ENCODE data around the gene KLHDC7A. TPM values are rescaled to one million over a fixed set of nuclear protein-coding genes. Genes with fewer than 3 reads are reported as not detected.

KLHDC7A gene
- total RNA-seq, 2 donors from 2014 or later, result 4.4 to 7.2 TPM

DNA sequence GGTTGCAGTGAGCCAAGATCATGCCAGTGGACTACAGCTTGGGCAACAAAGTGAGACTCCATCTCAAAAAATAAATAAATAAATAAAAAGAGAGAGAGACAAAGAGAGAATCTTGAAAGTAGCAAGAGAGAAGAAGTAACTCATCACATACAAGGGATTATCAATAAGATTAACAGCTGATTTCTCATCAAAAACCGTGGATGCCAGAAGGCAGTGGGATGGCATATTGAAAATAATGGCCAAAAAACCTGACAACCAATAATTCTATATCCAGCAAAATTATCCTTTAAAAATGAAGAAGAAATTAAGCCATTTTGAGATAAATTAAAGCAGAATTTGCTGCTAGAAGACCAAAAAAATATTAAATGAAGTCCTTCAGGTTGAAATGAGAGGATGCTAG is 35.7 kb downstream of the KLHDC7A start:
- Histone ChIP-seq H3K4me3 (ENCODE audit: low read length) (no peak overlapping the region), H3K4me1 (ENCODE audit: control insufficient read depth, insufficient read depth, low read length) (no peaks in the 10 kb centered on the region), H3K9ac (ENCODE audit: extremely low read depth, low read length, poor library complexity, severe bottlenecking) (no peak overlapping the region), H3K9me3 (ENCODE audit: control insufficient read depth, low read length) (peaks cover 22% of the 10 kb centered on the region), H3K36me3 (ENCODE audit: control insufficient read depth, insufficient read depth, low read length) (no peaks in the 10 kb centered on the region), H3K27me3 (ENCODE audit: control insufficient read depth, insufficient read depth, low read length, poor library complexity, severe bottlenecking) (no peaks in the 10 kb centered on the region), H3K27ac (ENCODE audit: low read depth, low read length) (no peak overlapping the region)
- peaks cover 16% of the 10 kb centered on the region for H3K27me3 Mint-ChIP-seq (ENCODE audit: insufficient read depth)
- TF ChIP-seq CTCF (conservative IDR thresholded peaks at IDR 0.05), result no peak
- no peak overlapping the region for H3K4me3 Mint-ChIP-seq
- DNase-seq, result no peak
- H3K27ac Mint-ChIP-seq, result no peak overlapping the region
- no peaks in the 10 kb centered on the region for H3K36me3 Mint-ChIP-seq (ENCODE audit: low read depth)
- peaks cover 23% of the 10 kb centered on the region for H3K9me3 Mint-ChIP-seq
- WGBS, 2 experiments (ENCODE audit: insufficient coverage in 1 of 2, insufficient read length in 1 of 2), result no CpG with 5 or more reads among the region's 1 CpG
- no peaks in the 10 kb centered on the region for H3K4me1 Mint-ChIP-seq

DNA sequence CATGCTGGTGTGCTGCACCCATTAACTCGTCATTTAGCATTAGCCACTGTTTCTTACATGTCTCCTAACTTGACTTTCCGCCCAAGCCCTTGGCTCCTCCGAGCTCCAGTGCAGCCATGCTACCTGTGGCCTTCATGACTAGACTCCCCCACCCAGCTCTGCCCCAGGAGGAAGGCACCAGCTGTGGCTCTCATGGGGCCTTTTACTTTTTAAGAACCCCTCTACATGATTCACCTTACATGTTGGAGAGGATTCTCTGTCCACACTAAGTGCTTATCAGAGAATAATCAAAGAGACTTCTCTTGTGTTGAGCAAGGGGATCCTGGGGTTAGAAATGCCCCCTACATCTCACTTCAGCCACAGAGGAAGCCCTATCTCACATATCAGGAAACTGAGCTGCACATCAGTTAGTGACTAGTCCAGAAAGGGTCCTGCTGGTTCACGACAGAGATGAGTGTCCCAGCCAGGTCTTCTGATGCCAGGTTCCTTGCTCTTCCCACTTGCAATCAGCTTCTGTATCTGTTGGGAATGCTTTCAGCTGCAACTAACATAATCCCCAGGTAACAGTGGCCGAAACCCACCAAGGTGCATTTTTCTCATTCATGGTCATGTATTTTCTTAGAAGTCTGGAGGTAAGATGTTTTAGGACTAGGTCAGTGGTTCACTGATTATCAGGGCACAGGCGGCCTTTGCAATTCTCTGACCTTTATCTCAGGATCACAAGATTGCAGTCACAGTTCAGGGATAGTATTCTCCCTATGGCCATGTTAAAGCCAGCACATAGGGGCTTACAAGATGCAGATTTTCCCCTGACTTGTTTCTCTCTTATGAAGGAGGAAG is 45.9 kb downstream of the KLHDC7A start:
- Histone ChIP-seq H3K9ac (ENCODE audit: extremely low read depth, low read length, poor library complexity, severe bottlenecking) (no peak overlapping the region), H3K4me3 (ENCODE audit: low read length) (no peak overlapping the region), H3K4me1 (ENCODE audit: control insufficient read depth, insufficient read depth, low read length) (no peaks in the 10 kb centered on the region), H3K27me3 (ENCODE audit: control insufficient read depth, insufficient read depth, low read length, poor library complexity, severe bottlenecking) (peaks cover 16% of the 10 kb centered on the region), H3K36me3 (ENCODE audit: control insufficient read depth, insufficient read depth, low read length) (no peaks in the 10 kb centered on the region), H3K9me3 (ENCODE audit: control insufficient read depth, low read length) (no peaks in the 10 kb centered on the region), H3K27ac (ENCODE audit: low read depth, low read length) (no peak overlapping the region)
- H3K4me1 Mint-ChIP-seq, result peaks cover 9% of the 10 kb centered on the region
- no peak overlapping the region for H3K4me3 Mint-ChIP-seq
- H3K27ac Mint-ChIP-seq, result no peak overlapping the region
- 91 to 96% methylated on average over 5 to 6 of the region's 6 CpGs for WGBS, 2 experiments (ENCODE audit: insufficient coverage in 1 of 2, insufficient read length in 1 of 2)
- H3K36me3 Mint-ChIP-seq (ENCODE audit: low read depth), result no peaks in the 10 kb centered on the region
- no peaks in the 10 kb centered on the region for H3K9me3 Mint-ChIP-seq
- peaks cover 19% of the 10 kb centered on the region for H3K27me3 Mint-ChIP-seq (ENCODE audit: insufficient read depth)
- DNase-seq, result no peak
- TF ChIP-seq CTCF (conservative IDR thresholded peaks at IDR 0.05), result no peak

GRCh38 chr1:18527514-18527913 is 46.8 kb downstream of the KLHDC7A start:
- 88 to 90% methylated on average over 3 to 4 of the region's 4 CpGs for WGBS, 2 experiments (ENCODE audit: insufficient coverage in 1 of 2, insufficient read length in 1 of 2)
- peaks cover 13% of the 10 kb centered on the region for H3K4me1 Mint-ChIP-seq

More at GRCh38 chr1:18527514-18527913, 46.8 kb downstream of the KLHDC7A start:
- H3K36me3 Mint-ChIP-seq (ENCODE audit: low read depth), result no peaks in the 10 kb centered on the region
- Histone ChIP-seq H3K9me3 (ENCODE audit: control insufficient read depth, low read length) (no peaks in the 10 kb centered on the region), H3K4me1 (ENCODE audit: control insufficient read depth, insufficient read depth, low read length) (no peaks in the 10 kb centered on the region), H3K36me3 (ENCODE audit: control insufficient read depth, insufficient read depth, low read length) (no peaks in the 10 kb centered on the region), H3K4me3 (ENCODE audit: low read length) (no peak overlapping the region), H3K27ac (ENCODE audit: low read depth, low read length) (no peak overlapping the region), H3K27me3 (ENCODE audit: control insufficient read depth, insufficient read depth, low read length, poor library complexity, severe bottlenecking) (peaks cover 20% of the 10 kb centered on the region), H3K9ac (ENCODE audit: extremely low read depth, low read length, poor library complexity, severe bottlenecking) (no peak overlapping the region)
- H3K27ac Mint-ChIP-seq, result no peak overlapping the region
- no peak overlapping the region for H3K4me3 Mint-ChIP-seq
- no peaks in the 10 kb centered on the region for H3K9me3 Mint-ChIP-seq
- no peak for DNase-seq
- peaks cover 20% of the 10 kb centered on the region for H3K27me3 Mint-ChIP-seq (ENCODE audit: insufficient read depth)
- no peak for TF ChIP-seq CTCF (conservative IDR thresholded peaks at IDR 0.05)

All from endodermal cell (in vitro differentiated cells).